Measurements from ENCODE around the gene CEBPA.

DNA sequence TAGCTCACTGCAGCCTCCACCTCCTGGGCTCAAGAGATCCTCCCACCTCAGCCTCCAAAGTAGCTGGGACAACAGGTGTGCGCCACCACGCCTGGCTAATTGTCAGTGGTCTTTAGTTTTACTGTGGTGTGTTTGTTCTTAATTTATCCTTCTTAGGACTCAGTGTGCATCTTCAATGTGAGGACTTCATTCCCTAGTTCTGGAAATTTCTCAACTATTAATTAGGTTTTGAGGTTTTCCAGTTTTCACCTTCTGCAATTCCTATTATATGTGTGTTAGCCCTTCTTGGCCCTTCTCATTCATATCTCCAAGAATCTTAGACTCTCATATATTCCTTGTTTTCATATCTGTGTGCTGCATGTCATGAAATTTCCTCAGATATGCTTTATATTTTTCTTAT is 44.5 kb downstream of the CEBPA start:
- TF ChIP-seq POLR2A (IDR thresholded peaks at IDR 0.05), result no peak
- TF ChIP-seq, protein P1, sequence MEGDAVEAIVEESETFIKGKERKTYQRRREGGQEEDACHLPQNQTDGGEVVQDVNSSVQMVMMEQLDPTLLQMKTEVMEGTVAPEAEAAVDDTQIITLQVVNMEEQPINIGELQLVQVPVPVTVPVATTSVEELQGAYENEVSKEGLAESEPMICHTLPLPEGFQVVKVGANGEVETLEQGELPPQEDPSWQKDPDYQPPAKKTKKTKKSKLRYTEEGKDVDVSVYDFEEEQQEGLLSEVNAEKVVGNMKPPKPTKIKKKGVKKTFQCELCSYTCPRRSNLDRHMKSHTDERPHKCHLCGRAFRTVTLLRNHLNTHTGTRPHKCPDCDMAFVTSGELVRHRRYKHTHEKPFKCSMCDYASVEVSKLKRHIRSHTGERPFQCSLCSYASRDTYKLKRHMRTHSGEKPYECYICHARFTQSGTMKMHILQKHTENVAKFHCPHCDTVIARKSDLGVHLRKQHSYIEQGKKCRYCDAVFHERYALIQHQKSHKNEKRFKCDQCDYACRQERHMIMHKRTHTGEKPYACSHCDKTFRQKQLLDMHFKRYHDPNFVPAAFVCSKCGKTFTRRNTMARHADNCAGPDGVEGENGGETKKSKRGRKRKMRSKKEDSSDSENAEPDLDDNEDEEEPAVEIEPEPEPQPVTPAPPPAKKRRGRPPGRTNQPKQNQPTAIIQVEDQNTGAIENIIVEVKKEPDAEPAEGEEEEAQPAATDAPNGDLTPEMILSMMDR (IDR thresholded peaks at IDR 0.05), result no peak

Measured in esophagus squamous epithelium (tissue), 4 donors.